HG03139 (cell line): ENCODE measurements around the gene MYO1D.
"Not testable (repeated sequence)": the region's sequence is repeated elsewhere in the genome, so short reads cannot be mapped to it uniquely, and the experiment has no call there.

Source experiments
- ATAC-seq: cut with Tn5 transposase; IDR thresholded peaks from one replicate; pipeline ENCODE4 v1.9.1; 2021; ENCODE audit not compliant: unreplicated experiment

MYO1D gene

GRCh38 chr17:32876417-32877163 is at the start of gene MYO1D:
Gene MYO1D, minus strand, starts transcription at chr17:32877124. Its CDS starts 252 bp downstream, at chr17:32876872.
- ATAC-seq = peak; percentile 52

DNA sequence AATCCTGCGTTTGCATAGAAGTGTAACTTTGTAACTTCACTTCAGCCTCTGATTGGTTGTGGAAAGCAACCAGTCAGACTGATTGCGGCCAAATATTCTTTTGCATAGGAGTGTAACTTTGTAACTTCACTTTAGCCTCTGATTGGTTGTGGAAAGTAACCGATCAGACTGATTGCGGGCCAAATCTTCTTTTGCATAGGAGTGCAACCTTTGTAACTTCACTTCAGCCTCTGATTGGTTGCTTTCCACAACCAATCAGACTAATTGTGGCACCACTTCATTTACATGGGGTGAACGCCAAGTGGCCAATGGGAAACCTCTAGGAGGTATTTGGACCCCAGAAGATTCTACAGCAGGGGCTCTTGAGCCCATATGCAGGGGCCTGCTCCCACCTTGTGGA is 49.3 kb upstream of the MYO1D start:
- ATAC-seq = no peak

GRCh38 chr17:32923905-32924304 is 47.0 kb upstream of the MYO1D start:
- not testable (repeated sequence) for ATAC-seq

- ATAC-seq = no peak
Measured at GRCh38 chr17:32921017-32921416, 44.1 kb upstream of the MYO1D start.

- ATAC-seq = no peak
Measured at GRCh38 chr17:32920293-32920692, 43.4 kb upstream of the MYO1D start.

- not testable (repeated sequence) for ATAC-seq
Measured at GRCh38 chr17:32919876-32920275, 43.0 kb upstream of the MYO1D start.

- ATAC-seq = no peak
Measured at GRCh38 chr17:32917842-32918241, 40.9 kb upstream of the MYO1D start.

GRCh38 chr17:32917081-32917480 is 40.2 kb upstream of the MYO1D start:
- ATAC-seq = no peak

DNA sequence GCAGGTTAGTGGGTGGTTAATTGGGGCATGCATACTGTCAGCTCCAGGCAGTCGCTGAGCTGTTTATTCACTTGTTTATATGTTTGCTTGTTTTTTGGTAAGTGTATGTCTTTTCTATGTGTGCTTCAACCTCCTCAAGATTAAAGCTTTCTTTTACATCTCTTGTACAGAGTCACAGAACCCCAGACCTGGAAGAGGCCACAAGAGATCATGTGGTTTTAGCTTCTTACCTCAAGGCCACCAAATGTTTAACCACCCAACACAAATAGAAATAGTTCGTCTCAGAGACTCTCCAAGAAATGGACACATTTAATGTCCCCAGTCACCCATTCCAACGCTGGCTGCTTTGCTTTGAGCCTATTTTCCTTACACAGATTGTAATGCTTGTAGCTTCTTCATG is 39.2 kb upstream of the MYO1D start:
- no peak for ATAC-seq

DNA sequence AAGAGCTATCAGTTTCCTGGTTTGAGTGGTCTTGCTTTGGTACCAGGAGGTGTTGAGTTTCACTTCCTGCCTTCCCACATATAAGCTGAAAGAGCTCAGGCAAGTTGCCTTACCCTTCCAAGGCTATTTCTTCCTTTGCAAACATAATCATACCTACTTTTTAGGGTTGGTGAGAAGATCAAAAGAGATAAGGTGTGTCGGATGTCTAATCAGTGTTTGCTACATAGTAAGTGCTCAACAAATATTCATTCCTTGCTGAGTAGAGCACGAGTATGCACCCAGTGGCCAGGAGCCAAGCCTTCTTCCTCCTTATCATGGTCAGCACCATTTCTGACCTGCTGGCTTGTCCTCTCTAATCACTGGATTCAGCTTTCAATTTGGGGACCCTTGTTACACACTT is 38.3 kb upstream of the MYO1D start:
- no peak for ATAC-seq

DNA sequence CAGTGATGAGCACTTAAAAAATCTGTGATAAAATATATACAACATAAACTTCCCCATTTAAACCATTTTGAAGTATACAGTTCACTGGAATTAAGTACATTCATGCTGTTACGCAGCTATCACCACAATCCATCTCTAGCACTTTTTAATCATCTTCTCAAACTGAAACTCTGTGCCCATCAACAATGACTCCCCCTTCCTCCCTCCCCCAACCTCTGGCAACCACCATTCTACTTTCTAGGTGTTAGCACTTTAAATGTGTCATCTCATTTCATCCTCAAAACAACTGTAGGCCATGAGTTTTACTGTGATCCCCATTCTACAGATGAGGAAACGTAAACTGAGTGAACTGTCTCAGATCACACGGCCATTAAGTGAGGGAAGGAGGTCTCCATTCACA is 37.3 kb upstream of the MYO1D start:
- ATAC-seq = no peak

GRCh38 chr17:32913593-32913992 is 36.7 kb upstream of the MYO1D start:
- ATAC-seq = no peak

GRCh38 chr17:32912218-32912897 is 35.4 kb upstream of the MYO1D start:
- ATAC-seq = no peak

- ATAC-seq = no peak
Measured at GRCh38 chr17:32910769-32911168, 33.8 kb upstream of the MYO1D start.

GRCh38 chr17:32909787-32910369 is 33.0 kb upstream of the MYO1D start:
- ATAC-seq = no peak

GRCh38 chr17:32907583-32907982 is 30.7 kb upstream of the MYO1D start:
- no peak for ATAC-seq

DNA sequence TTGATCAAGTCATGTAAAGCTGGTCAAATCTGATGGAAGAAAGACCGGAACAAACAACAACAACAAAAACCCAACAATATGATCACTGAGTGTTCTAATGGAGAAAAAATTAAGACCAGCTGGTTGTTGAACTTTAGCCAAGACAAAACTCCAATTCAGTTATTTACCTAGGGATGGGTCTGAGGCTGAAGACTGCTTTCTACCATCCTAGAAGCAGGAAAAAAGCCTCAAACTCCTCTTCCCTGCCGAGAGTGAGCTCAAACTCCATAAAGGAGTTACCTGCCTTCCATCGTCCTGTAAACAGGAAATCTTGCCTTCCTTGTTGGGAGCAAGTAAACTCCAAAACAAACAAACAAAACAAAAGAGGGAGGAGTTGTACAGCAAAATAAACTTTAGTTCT is 28.0 kb upstream of the MYO1D start:
- no peak for ATAC-seq

- no peak for ATAC-seq
Measured at GRCh38 chr17:32903774-32904673, 27.1 kb upstream of the MYO1D start.

DNA sequence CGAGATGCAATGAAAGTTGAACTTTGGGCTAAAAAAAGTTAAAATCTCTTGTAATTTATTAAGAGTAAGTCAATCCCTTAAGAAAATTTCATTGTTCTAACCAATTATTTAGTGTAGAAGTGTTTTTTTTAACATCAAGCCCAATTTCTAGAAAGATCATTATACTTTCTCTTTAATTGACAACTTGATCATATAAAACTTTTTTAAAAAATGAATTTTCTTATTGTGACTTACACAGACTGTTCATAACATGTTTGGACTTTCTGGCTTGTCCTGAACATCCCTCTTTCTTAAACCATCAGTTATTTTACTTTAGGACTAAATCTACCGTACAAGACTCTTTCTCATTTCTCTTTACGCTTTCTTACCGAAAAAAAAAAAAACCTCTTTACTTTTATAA is 24.8 kb upstream of the MYO1D start:
- no peak for ATAC-seq

DNA sequence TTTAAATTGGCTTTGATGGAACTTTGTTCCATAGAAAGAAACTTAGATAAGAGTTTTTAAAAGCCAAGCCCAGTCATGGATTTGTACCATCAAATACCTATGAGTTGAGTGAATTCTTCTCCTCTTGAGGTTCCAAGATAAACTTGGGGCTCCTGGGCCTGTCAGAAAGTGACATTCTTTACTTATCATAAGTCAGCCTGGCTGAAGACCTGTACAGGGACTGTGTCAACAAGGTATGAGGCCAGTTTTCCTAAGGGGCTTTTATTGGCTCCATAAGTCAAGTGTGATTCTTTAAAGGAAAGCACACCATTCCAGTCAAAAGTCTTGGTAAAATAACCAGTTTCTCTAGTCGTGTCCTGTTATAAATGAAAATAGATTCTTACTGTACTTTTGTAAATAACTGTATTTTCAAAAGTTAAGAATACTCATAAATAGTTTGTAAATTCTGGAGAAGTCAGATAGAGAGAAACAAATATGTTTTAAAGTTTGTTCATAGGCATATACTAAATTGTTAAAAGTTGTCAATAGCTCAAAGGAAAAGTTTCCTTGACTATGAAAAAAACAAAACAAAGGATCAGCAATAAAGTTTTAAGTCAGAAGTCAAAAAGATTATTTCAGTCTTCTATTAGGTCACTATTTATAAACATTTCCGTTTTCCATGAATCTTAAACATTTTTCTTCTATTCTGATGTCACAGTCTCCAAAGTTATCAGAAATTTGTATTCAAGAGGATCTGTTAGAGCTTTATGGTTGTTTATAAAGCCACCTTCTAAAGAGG is 22.5 kb upstream of the MYO1D start:
- no peak for ATAC-seq
